ENCODE measurements around the gene CREG1.
A peak's percentile ranks its signal among the peaks of the same experiment; 100 is the strongest.

CREG1 gene

DNA sequence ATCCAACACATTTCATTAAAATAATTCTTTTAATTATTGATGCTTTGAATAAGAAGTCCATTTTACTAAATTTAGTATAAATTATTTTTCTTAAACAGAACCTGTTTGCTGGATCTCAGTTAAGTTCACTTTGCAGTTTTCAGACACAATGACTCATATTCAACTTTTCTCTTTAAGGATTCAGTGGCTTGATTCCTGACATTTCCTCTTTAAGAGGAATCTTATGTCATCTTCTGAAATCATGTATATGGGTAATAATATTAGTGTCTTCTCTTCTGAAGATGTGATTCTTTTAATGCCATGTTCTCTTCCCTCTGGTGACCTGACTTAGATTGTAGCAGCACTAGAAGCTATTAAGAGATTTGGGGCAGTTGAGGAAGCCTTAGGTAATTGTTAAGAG is 12.6 kb downstream of the CREG1 start:
- Histone ChIP-seq H3K27ac (ENCODE audit: extremely low read depth, low read depth, low read length) (no peak overlapping the region), H3K4me1 (ENCODE audit: control insufficient read depth, insufficient read depth, low read length) (no peaks in the 10 kb centered on the region), H3K4me3 (ENCODE audit: low read depth, low read length) (no peak overlapping the region), H3K9me3 (ENCODE audit: control insufficient read depth, insufficient read depth, low read depth, low read length) (no peaks in the 10 kb centered on the region), H3K36me3 (ENCODE audit: control insufficient read depth in 2 of 2, insufficient read depth in 1 of 2, low read length in 2 of 2) (peaks cover 4 to 33% of the 10 kb centered on the region in 2 experiments; a peak in 2 of 3 replicates)
- ChIA-PET CTCF (interaction anchor here (0.6 to 3.1 kb wide), 44 partner anchors 8 to 853 kb away, joined by 3 to 39 read pairs (median 4); partner anchors contain the start of gene CREG1), POLR2A (interaction anchor here (0.7 kb wide), 1 partner anchor 13 kb away, joined by 3 read pairs; the partner anchor contains the start of gene CREG1)
- TF ChIP-seq, protein P1, sequence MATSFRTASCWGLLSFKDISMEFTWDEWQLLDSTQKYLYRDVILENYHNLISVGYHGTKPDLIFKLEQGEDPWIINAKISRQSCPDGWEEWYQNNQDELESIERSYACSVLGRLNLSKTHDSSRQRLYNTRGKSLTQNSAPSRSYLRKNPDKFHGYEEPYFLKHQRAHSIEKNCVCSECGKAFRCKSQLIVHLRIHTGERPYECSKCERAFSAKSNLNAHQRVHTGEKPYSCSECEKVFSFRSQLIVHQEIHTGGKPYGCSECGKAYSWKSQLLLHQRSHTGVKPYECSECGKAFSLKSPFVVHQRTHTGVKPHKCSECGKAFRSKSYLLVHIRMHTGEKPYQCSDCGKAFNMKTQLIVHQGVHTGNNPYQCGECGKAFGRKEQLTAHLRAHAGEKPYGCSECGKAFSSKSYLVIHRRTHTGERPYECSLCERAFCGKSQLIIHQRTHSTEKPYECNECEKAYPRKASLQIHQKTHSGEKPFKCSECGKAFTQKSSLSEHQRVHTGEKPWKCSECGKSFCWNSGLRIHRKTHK (tag by site-specific recombination; IDR thresholded peaks at IDR 0.05), result no peak
- TF ChIP-seq, protein P2, sequence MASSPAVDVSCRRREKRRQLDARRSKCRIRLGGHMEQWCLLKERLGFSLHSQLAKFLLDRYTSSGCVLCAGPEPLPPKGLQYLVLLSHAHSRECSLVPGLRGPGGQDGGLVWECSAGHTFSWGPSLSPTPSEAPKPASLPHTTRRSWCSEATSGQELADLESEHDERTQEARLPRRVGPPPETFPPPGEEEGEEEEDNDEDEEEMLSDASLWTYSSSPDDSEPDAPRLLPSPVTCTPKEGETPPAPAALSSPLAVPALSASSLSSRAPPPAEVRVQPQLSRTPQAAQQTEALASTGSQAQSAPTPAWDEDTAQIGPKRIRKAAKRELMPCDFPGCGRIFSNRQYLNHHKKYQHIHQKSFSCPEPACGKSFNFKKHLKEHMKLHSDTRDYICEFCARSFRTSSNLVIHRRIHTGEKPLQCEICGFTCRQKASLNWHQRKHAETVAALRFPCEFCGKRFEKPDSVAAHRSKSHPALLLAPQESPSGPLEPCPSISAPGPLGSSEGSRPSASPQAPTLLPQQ (tag by site-specific recombination; IDR thresholded peaks at IDR 0.05), result peak; percentile 95
- TF ChIP-seq KLF9 (tag by site-specific recombination; IDR thresholded peaks at IDR 0.05; ENCODE audit: low read depth) (no peak), ZFP69B (tag by site-specific recombination; IDR thresholded peaks at IDR 0.05) (peak; percentile 73)

DNA sequence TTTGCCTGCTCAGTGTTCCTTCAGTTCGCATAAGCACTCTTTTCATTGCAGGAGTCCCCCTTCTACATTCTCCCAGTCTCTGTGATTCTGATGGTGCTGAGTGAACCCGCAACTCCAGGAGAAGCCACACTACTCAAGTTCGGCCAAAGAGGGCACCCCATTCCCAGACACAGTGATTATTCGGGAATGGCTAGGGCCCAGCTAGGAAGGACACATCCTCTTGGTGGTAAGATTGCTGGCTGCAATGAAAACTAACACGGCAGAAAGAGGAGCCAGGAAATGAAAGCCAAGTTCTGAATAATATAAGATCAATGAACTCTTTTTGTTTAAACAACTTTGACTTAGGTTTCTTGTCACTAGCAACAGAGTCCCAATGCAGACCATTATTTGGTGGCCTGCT is 14.9 kb downstream of the CREG1 start:
- POLR2A ChIA-PET, result no interaction called here

More for the DNA sequence above, 14.9 kb downstream of the CREG1 start:
- Histone ChIP-seq H3K27ac (ENCODE audit: extremely low read depth, low read depth, low read length) (no peak overlapping the region), H3K4me1 (ENCODE audit: control insufficient read depth, insufficient read depth, low read length) (no peaks in the 10 kb centered on the region), H3K9me3 (ENCODE audit: control insufficient read depth, insufficient read depth, low read depth, low read length) (no peaks in the 10 kb centered on the region), H3K4me3 (ENCODE audit: low read depth, low read length) (no peak overlapping the region), H3K36me3 (ENCODE audit: control insufficient read depth in 2 of 2, insufficient read depth in 1 of 2, low read length in 2 of 2) (peaks cover 0 to 11% of the 10 kb centered on the region in 2 experiments; a peak in 1 of 3 replicates)
- CTCF ChIA-PET, result interaction anchor here (0.7 to 1.7 kb wide), 5 partner anchors 15 to 493 kb away, joined by 3 to 7 read pairs (median 4); partner anchors contain the start of gene CREG1
- TF ChIP-seq ZNF629 (tag by site-specific recombination; IDR thresholded peaks at IDR 0.05) (no peak), ZNF266 (tag by site-specific recombination; IDR thresholded peaks at IDR 0.05; ENCODE audit: low read depth) (no peak), ZNF596 (tag by site-specific recombination; IDR thresholded peaks at IDR 0.05) (no peak), GLIS1 (tag by site-specific recombination; IDR thresholded peaks at IDR 0.05) (no peak), ZNF169 (tag by site-specific recombination; IDR thresholded peaks at IDR 0.05) (no peak), ZNF140 (tag by site-specific recombination; IDR thresholded peaks at IDR 0.05) (no peak), ZNF830 (tag by site-specific recombination; IDR thresholded peaks at IDR 0.05; ENCODE audit: low read depth) (no peak), ZNF610 (tag by site-specific recombination; IDR thresholded peaks at IDR 0.05; ENCODE audit: borderline replicate concordance) (no peak), ZNF501 (tag by site-specific recombination; IDR thresholded peaks at IDR 0.05) (no peak), ZFHX2 (tag by site-specific recombination; conservative IDR thresholded peaks at IDR 0.05) (no peak), ZNF335 (tag by site-specific recombination; conservative IDR thresholded peaks at IDR 0.05) (no peak), HOXA7 (CRISPR knock-in tag; IDR thresholded peaks at IDR 0.05; ENCODE audit: borderline replicate concordance) (no peak), HOXC10 (CRISPR knock-in tag; IDR thresholded peaks at IDR 0.05) (no peak), ZNF112 (tag by site-specific recombination; IDR thresholded peaks at IDR 0.05) (no peak)
- TF ChIP-seq, protein P3, sequence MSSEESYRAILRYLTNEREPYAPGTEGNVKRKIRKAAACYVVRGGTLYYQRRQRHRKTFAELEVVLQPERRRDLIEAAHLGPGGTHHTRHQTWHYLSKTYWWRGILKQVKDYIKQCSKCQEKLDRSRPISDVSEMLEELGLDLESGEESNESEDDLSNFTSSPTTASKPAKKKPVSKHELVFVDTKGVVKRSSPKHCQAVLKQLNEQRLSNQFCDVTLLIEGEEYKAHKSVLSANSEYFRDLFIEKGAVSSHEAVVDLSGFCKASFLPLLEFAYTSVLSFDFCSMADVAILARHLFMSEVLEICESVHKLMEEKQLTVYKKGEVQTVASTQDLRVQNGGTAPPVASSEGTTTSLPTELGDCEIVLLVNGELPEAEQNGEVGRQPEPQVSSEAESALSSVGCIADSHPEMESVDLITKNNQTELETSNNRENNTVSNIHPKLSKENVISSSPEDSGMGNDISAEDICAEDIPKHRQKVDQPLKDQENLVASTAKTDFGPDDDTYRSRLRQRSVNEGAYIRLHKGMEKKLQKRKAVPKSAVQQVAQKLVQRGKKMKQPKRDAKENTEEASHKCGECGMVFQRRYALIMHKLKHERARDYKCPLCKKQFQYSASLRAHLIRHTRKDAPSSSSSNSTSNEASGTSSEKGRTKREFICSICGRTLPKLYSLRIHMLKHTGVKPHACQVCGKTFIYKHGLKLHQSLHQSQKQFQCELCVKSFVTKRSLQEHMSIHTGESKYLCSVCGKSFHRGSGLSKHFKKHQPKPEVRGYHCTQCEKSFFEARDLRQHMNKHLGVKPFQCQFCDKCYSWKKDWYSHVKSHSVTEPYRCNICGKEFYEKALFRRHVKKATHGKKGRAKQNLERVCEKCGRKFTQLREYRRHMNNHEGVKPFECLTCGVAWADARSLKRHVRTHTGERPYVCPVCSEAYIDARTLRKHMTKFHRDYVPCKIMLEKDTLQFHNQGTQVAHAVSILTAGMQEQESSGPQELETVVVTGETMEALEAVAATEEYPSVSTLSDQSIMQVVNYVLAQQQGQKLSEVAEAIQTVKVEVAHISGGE (tag by site-specific recombination; conservative IDR thresholded peaks at IDR 0.05; ENCODE audit: low read depth), result no peak
- TF ChIP-seq, protein P4, sequence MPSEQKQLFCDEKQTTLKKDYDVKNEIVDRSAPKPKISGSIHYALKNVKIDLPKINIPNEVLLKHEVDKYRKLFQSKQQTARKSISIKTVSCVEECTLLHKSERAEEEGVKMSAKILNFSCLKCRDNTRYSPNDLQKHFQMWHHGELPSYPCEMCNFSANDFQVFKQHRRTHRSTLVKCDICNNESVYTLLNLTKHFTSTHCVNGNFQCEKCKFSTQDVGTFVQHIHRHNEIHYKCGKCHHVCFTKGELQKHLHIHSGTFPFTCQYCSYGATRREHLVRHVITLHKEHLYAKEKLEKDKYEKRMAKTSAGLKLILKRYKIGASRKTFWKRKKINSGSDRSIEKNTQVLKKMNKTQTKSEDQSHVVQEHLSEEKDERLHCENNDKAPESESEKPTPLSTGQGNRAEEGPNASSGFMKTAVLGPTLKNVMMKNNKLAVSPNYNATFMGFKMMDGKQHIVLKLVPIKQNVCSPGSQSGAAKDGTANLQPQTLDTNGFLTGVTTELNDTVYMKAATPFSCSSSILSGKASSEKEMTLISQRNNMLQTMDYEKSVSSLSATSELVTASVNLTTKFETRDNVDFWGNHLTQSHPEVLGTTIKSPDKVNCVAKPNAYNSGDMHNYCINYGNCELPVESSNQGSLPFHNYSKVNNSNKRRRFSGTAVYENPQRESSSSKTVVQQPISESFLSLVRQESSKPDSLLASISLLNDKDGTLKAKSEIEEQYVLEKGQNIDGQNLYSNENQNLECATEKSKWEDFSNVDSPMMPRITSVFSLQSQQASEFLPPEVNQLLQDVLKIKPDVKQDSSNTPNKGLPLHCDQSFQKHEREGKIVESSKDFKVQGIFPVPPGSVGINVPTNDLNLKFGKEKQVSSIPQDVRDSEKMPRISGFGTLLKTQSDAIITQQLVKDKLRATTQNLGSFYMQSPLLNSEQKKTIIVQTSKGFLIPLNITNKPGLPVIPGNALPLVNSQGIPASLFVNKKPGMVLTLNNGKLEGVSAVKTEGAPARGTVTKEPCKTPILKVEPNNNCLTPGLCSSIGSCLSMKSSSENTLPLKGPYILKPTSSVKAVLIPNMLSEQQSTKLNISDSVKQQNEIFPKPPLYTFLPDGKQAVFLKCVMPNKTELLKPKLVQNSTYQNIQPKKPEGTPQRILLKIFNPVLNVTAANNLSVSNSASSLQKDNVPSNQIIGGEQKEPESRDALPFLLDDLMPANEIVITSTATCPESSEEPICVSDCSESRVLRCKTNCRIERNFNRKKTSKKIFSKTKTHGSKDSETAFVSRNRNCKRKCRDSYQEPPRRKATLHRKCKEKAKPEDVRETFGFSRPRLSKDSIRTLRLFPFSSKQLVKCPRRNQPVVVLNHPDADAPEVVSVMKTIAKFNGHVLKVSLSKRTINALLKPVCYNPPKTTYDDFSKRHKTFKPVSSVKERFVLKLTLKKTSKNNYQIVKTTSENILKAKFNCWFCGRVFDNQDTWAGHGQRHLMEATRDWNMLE (tag by site-specific recombination; conservative IDR thresholded peaks at IDR 0.05; ENCODE audit: low read depth), result no peak
